ENCODE measurements around the gene SUPT5H. TPM values are rescaled to one million over a fixed set of nuclear protein-coding genes. Genes with fewer than 3 reads are reported as not detected.

SUPT5H gene
- total and polyA plus RNA-seq, 2 of the 13 experiments (the other 11 are each of a cell fraction or from before 2014, with no cell fraction given): 48.2 to 51.7 TPM

DNA sequence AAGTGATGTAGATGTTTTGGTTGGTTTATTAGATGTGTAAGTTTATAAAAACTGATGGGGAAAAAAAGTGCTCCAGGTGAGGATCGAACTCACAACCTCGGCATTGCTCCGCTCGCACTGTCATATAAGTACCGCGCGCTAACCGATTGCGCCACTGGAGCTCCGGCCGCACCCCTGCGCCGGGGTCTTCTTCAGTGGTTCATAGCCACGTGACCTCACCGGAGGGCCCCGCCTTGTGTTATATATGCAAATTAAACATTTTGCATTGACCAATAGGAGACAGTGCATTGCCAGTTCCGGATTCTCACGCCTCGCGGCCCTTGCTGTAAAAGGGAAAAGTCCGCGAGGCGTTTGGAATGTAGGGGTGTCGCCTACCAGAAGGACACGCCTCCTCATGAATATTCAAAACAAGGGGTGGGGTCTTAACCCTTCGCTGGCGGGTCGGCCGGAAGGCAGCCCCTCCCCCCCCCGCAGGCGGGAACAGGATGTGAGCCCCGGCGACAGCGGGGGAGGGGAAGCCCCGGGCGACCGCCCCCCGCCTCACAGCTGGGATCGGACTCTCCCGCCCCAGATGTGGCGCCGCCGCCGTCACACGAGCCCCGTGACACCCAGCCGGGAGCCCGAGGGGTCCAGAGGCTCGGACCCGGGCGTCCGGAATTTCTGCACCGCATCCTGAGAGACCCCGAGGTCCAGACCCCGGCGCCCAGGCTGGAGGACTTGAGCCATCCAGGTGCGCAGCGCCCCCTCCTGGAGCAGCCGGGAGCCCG, 33.1 kb upstream of the SUPT5H start, which contains the start of gene PLEKHG2 (continued):
- TF ChIP-seq, protein P1, sequence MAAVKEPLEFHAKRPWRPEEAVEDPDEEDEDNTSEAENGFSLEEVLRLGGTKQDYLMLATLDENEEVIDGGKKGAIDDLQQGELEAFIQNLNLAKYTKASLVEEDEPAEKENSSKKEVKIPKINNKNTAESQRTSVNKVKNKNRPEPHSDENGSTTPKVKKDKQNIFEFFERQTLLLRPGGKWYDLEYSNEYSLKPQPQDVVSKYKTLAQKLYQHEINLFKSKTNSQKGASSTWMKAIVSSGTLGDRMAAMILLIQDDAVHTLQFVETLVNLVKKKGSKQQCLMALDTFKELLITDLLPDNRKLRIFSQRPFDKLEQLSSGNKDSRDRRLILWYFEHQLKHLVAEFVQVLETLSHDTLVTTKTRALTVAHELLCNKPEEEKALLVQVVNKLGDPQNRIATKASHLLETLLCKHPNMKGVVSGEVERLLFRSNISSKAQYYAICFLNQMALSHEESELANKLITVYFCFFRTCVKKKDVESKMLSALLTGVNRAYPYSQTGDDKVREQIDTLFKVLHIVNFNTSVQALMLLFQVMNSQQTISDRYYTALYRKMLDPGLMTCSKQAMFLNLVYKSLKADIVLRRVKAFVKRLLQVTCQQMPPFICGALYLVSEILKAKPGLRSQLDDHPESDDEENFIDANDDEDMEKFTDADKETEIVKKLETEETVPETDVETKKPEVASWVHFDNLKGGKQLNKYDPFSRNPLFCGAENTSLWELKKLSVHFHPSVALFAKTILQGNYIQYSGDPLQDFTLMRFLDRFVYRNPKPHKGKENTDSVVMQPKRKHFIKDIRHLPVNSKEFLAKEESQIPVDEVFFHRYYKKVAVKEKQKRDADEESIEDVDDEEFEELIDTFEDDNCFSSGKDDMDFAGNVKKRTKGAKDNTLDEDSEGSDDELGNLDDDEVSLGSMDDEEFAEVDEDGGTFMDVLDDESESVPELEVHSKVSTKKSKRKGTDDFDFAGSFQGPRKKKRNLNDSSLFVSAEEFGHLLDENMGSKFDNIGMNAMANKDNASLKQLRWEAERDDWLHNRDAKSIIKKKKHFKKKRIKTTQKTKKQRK (IDR thresholded peaks at IDR 0.05; ENCODE audit: low read length): no peak
- peak; percentile 76; the same call in 1 of the 2 replicates for TF ChIP-seq CHD4 (IDR thresholded peaks at IDR 0.05; ENCODE audit: borderline replicate concordance, low read length)
- no peak for TF ChIP-seq ZNF564 (CRISPR knock-in tag; IDR thresholded peaks at IDR 0.05)
- TF ChIP-seq ZNF782 (CRISPR knock-in tag; IDR thresholded peaks at IDR 0.05; ENCODE audit: borderline replicate concordance): peak; percentile 39; the same call in 1 of the 2 replicates
- TF ChIP-seq GABPB1 (CRISPR knock-in tag; IDR thresholded peaks at IDR 0.05): peak; percentile 92
- 0 out of 2 replicates have a peak, but pooled peaks have one; percentile 28 for TF ChIP-seq ZSCAN29 (CRISPR knock-in tag; conservative IDR thresholded peaks at IDR 0.05)
- peak; percentile 98 for TF ChIP-seq GTF3A (CRISPR knock-in tag; conservative IDR thresholded peaks at IDR 0.05)
- TF ChIP-seq, protein P2, sequence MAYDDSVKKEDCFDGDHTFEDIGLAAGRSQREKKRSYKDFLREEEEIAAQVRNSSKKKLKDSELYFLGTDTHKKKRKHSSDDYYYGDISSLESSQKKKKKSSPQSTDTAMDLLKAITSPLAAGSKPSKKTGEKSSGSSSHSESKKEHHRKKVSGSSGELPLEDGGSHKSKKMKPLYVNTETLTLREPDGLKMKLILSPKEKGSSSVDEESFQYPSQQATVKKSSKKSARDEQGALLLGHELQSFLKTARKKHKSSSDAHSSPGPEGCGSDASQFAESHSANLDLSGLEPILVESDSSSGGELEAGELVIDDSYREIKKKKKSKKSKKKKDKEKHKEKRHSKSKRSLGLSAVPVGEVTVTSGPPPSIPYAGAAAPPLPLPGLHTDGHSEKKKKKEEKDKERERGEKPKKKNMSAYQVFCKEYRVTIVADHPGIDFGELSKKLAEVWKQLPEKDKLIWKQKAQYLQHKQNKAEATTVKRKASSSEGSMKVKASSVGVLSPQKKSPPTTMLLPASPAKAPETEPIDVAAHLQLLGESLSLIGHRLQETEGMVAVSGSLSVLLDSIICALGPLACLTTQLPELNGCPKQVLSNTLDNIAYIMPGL (CRISPR knock-in tag; IDR thresholded peaks at IDR 0.05; ENCODE audit: borderline replicate concordance in 1 of 2, low read depth in 1 of 2): peak; percentile 89 to 97
- peak; percentile 42 for TF ChIP-seq PTBP1 (IDR thresholded peaks at IDR 0.05; ENCODE audit: low read depth, low read length, poor library complexity, severe bottlenecking)
- no peak for TF ChIP-seq ZNF768 (CRISPR knock-in tag; IDR thresholded peaks at IDR 0.05)
- TF ChIP-seq, protein P3, sequence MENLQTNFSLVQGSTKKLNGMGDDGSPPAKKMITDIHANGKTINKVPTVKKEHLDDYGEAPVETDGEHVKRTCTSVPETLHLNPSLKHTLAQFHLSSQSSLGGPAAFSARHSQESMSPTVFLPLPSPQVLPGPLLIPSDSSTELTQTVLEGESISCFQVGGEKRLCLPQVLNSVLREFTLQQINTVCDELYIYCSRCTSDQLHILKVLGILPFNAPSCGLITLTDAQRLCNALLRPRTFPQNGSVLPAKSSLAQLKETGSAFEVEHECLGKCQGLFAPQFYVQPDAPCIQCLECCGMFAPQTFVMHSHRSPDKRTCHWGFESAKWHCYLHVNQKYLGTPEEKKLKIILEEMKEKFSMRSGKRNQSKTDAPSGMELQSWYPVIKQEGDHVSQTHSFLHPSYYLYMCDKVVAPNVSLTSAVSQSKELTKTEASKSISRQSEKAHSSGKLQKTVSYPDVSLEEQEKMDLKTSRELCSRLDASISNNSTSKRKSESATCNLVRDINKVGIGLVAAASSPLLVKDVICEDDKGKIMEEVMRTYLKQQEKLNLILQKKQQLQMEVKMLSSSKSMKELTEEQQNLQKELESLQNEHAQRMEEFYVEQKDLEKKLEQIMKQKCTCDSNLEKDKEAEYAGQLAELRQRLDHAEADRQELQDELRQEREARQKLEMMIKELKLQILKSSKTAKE (CRISPR knock-in tag; IDR thresholded peaks at IDR 0.05; ENCODE audit: borderline replicate concordance): peak; percentile 5; the same call in 1 of the 2 replicates
- peak; percentile 24; the same call in 1 of the 2 replicates for TF ChIP-seq SMC3 (IDR thresholded peaks at IDR 0.05; ENCODE audit: low read length)
- TF ChIP-seq ZFAT (CRISPR knock-in tag; conservative IDR thresholded peaks at IDR 0.05): no peak
- peak; percentile 47 for TF ChIP-seq RBM39 (IDR thresholded peaks at IDR 0.05; ENCODE audit: low read depth, low read length, poor library complexity, severe bottlenecking)
- TF ChIP-seq ZNF556 (CRISPR knock-in tag; IDR thresholded peaks at IDR 0.05; ENCODE audit: borderline replicate concordance): peak; percentile 52; the same call in 1 of the 2 replicates
- TF ChIP-seq NR2F6 (IDR thresholded peaks at IDR 0.05): peak; percentile 62; the same call in 1 of the 2 replicates
- TF ChIP-seq NR2F6 (CRISPR knock-in tag; IDR thresholded peaks at IDR 0.05): 0 out of 2 replicates have a peak, but pooled peaks have one; percentile 5
- TF ChIP-seq ZNF24 (IDR thresholded peaks at IDR 0.05): peak; percentile 95
- peak; percentile 81 for TF ChIP-seq NFYC (CRISPR knock-in tag; IDR thresholded peaks at IDR 0.05)
- TF ChIP-seq, protein P4, sequence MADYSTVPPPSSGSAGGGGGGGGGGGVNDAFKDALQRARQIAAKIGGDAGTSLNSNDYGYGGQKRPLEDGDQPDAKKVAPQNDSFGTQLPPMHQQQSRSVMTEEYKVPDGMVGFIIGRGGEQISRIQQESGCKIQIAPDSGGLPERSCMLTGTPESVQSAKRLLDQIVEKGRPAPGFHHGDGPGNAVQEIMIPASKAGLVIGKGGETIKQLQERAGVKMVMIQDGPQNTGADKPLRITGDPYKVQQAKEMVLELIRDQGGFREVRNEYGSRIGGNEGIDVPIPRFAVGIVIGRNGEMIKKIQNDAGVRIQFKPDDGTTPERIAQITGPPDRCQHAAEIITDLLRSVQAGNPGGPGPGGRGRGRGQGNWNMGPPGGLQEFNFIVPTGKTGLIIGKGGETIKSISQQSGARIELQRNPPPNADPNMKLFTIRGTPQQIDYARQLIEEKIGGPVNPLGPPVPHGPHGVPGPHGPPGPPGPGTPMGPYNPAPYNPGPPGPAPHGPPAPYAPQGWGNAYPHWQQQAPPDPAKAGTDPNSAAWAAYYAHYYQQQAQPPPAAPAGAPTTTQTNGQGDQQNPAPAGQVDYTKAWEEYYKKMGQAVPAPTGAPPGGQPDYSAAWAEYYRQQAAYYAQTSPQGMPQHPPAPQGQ (CRISPR knock-in tag; IDR thresholded peaks at IDR 0.05; ENCODE audit: borderline replicate concordance): no peak
